HepG2 (cell line): ENCODE data around the gene ALPL. TPM values are rescaled to one million over a fixed set of nuclear protein-coding genes. Genes with fewer than 3 reads are reported as not detected.

ENCODE experiments used
- AKAP8 ChIP-seq: sonication (generic); formaldehyde crosslinking; IDR thresholded peaks from 2 replicates; pipeline ENCODE4 v1.5.1; 2020; ENCODE audit warnings: mild to moderate bottlenecking, missing genetic modification reagents
- ARNT ChIP-seq: fragments of 450-650 bp; IDR thresholded peaks from 2 replicates; pipeline ENCODE4 v1.6.1; 2017
- HMG20B ChIP-seq: conservative IDR thresholded peaks from 2 replicates; pipeline ENCODE4 v1.6.1; 2016; ENCODE audit warnings: missing genetic modification reagents, missing compliant biosample characterization
- MIER2 ChIP-seq: IDR thresholded peaks from 2 replicates; pipeline ENCODE4 v1.6.1; 2016; ENCODE audit warnings: missing biosample characterization, missing genetic modification reagents
- NBN ChIP-seq: fragments of 450-650 bp; conservative IDR thresholded peaks from 2 replicates; pipeline ENCODE4 v1.6.1; 2017
- NR2F6 ChIP-seq, 2 experiments: IDR thresholded peaks; 2 replicates each; pipeline ENCODE4 v1.6.1; 2016; ENCODE audit warnings: antibody characterized with exemption in 1 of 2, mild to moderate bottlenecking in 1 of 2
- NR3C1 ChIP-seq: sonication (generic); formaldehyde crosslinking; IDR thresholded peaks from 2 replicates; pipeline ENCODE4 v1.4.0; 2020; ENCODE audit warnings: missing genetic modification reagents
- POLR2AphosphoS5 ChIP-seq: IDR thresholded peaks from 2 replicates; pipeline ENCODE4 v1.6.1; 2012; ENCODE audit warnings: low read depth, low read length
- RELA ChIP-seq: sonication (generic); formaldehyde crosslinking; IDR thresholded peaks from 2 replicates; pipeline ENCODE4 v1.4.0; 2020; ENCODE audit warnings: missing genetic modification reagents
- SALL1 ChIP-seq: sonication (generic); formaldehyde crosslinking; IDR thresholded peaks from 2 replicates; pipeline ENCODE4 v1.8.0; 2022; ENCODE audit warnings: mild to moderate bottlenecking, missing genetic modification reagents
- SIX1 ChIP-seq: sonication (generic); formaldehyde crosslinking; IDR thresholded peaks from 2 replicates; pipeline ENCODE4 v1.4.0; 2020; ENCODE audit warnings: missing genetic modification reagents, borderline replicate concordance
- SNAI1 ChIP-seq: sonication (generic); formaldehyde crosslinking; IDR thresholded peaks from 2 replicates; pipeline ENCODE4 v1.5.0; 2020; ENCODE audit warnings: mild to moderate bottlenecking, missing genetic modification reagents, borderline replicate concordance
- STAG1 ChIP-seq: sonication (generic); formaldehyde crosslinking; IDR thresholded peaks from 2 replicates; pipeline ENCODE4 v1.4.0; 2020; ENCODE audit warnings: missing genetic modification reagents
- THYN1 ChIP-seq: sonication (generic); formaldehyde crosslinking; IDR thresholded peaks from 2 replicates; pipeline ENCODE4 v1.8.1; 2023; ENCODE audit warnings: low read depth, mild to moderate bottlenecking, moderate library complexity, missing genetic modification reagents, borderline replicate concordance
- ZFP36L1 ChIP-seq: sonication (generic); formaldehyde crosslinking; IDR thresholded peaks from 2 replicates; pipeline ENCODE4 v1.8.0; 2022; ENCODE audit warnings: mild to moderate bottlenecking, missing genetic modification reagents, moderate library complexity
- ZNF263 ChIP-seq: sonication (generic); formaldehyde crosslinking; IDR thresholded peaks from 2 replicates; pipeline ENCODE4 v1.4.0; 2020; ENCODE audit warnings: missing genetic modification reagents
- ZNF333 ChIP-seq: sonication (generic); formaldehyde crosslinking; IDR thresholded peaks from 2 replicates; pipeline ENCODE4 v1.4.0; 2020; ENCODE audit warnings: mild to moderate bottlenecking, missing genetic modification reagents, borderline replicate concordance
- ZNF33A ChIP-seq: sonication (generic); formaldehyde crosslinking; IDR thresholded peaks from 2 replicates; pipeline ENCODE4 v1.5.1; 2020; ENCODE audit warnings: missing genetic modification reagents, mild to moderate bottlenecking, moderate library complexity, borderline replicate concordance
- ZNF430 ChIP-seq: sonication (generic); formaldehyde crosslinking; IDR thresholded peaks from 2 replicates; pipeline ENCODE4 v1.9.0; 2021; ENCODE audit warnings: mild to moderate bottlenecking, missing genetic modification reagents
- ZSCAN31 ChIP-seq: sonication (generic); formaldehyde crosslinking; IDR thresholded peaks from 2 replicates; pipeline ENCODE4 v1.5.0; 2020; ENCODE audit warnings: low read depth, mild to moderate bottlenecking, missing genetic modification reagents
- polyA plus RNA-seq, 8 experiments: library from polyadenylated mRNA; depleted of rRNA in 3 of 8; stranded (reverse) in 7 of 8; unstranded in 1 of 8; fragments of >200 nt; fragmentation: Illumina TruSeq in 4 of 8; extraction: Trizol in 4 of 8; gene quantifications; 2 replicates each; pipeline versions ENCODE4 v1.2.1 to v1.2.3, GENCODE V29; 2011 to 2016; ENCODE audit warnings: low read depth in 4 of 8, missing spikeins in 1 of 8, mixed read lengths in 1 of 8; ENCODE audit not compliant: insufficient read depth in 1 of 8
- total RNA-seq, 5 experiments: library from RNA; depleted of rRNA; stranded (reverse); fragments of >200 nt; fragmentation: Illumina TruSeq; extraction: Trizol; gene quantifications; 2 replicates each; pipeline ENCODE4 v1.2.3, GENCODE V29; 2016; ENCODE audit warnings: low read depth in 1 of 5
- TF ChIP-seq, protein P1 (sequence below): sonication (generic); formaldehyde crosslinking; IDR thresholded peaks from 2 replicates; pipeline ENCODE4 v1.9.0; 2022; ENCODE audit warnings: missing genetic modification reagents, mild to moderate bottlenecking, borderline replicate concordance
- TF ChIP-seq, protein P2 (sequence below): sonication (generic); formaldehyde crosslinking; IDR thresholded peaks from 2 replicates; pipeline ENCODE4 v1.5.1; 2020; ENCODE audit warnings: mild to moderate bottlenecking, missing genetic modification reagents
- TF ChIP-seq, protein P3 (sequence below): sonication (generic); formaldehyde crosslinking; IDR thresholded peaks from 2 replicates; pipeline ENCODE4 v1.8.0; 2022; ENCODE audit warnings: mild to moderate bottlenecking, missing genetic modification reagents, moderate library complexity

The ALPL gene
- total and polyA plus RNA-seq, 2 of the 13 experiments (the other 11 are each of a cell fraction or from before 2014, with no cell fraction given): 0.12 TPM; not detected in 1

DNA sequence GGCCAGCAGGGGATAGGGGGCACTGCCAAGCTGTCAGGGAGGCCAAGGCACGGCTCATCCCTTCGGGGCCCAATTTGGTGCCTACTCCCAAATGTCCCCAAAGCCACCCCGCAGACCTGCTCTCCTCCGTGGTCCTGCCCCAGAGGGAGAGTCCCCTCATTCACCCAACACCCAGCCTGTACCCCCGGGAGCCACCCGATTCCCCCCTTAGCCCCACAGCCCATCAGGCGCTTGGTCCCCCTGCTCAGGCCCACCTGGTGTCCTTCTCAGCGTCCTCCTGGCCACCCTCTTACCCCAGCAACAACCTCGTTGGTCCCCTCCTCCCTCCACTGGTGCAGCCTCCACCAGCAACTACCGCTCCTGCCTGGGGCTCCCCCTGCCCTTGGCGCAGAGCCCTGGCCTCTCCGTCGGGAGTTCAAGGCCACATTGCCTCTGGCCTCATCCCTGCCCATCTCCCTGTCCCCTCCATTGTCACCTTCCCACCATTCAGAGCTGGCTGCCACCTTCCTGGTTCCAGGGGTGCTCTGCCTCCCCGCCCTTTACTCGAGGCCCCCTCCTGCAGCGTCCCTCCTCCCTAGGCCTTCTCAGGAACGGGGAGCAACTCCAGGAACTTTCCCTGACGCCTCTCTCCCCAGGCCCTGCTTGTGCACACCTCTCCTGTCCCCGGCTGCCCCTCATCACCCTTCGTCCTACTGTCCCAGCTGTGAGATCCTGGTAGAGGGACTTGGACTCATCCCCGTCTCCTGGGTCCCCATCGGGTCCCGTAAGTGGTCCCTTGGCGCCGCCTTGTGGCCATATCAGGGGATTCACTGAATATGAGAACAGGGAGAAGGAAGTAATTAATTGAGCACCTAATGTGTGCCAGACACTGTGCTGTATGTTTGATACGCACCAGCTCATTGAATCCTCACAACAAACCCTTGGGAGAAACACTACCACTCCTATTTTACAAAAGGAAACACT lies 86.0 kb downstream of the ALPL start (continued):
- TF ChIP-seq ZNF33A (CRISPR knock-in tag): no peak
- TF ChIP-seq ZNF333: no peak
- no peak for TF ChIP-seq THYN1 (CRISPR knock-in tag)
- 0 out of 2 replicates have a peak, but pooled peaks have one; percentile 23 for TF ChIP-seq MIER2 (CRISPR knock-in tag)
- 0 out of 2 replicates have a peak, but pooled peaks have one; percentile 12 for TF ChIP-seq POLR2AphosphoS5
- no peak for TF ChIP-seq ZSCAN31 (CRISPR knock-in tag)
- no peak for TF ChIP-seq SALL1 (CRISPR knock-in tag)
- TF ChIP-seq, protein P1, sequence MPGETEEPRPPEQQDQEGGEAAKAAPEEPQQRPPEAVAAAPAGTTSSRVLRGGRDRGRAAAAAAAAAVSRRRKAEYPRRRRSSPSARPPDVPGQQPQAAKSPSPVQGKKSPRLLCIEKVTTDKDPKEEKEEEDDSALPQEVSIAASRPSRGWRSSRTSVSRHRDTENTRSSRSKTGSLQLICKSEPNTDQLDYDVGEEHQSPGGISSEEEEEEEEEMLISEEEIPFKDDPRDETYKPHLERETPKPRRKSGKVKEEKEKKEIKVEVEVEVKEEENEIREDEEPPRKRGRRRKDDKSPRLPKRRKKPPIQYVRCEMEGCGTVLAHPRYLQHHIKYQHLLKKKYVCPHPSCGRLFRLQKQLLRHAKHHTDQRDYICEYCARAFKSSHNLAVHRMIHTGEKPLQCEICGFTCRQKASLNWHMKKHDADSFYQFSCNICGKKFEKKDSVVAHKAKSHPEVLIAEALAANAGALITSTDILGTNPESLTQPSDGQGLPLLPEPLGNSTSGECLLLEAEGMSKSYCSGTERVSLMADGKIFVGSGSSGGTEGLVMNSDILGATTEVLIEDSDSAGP (CRISPR knock-in tag): peak; percentile 23; the same call in 1 of the 2 replicates
- TF ChIP-seq AKAP8: no peak
- TF ChIP-seq, protein P2, sequence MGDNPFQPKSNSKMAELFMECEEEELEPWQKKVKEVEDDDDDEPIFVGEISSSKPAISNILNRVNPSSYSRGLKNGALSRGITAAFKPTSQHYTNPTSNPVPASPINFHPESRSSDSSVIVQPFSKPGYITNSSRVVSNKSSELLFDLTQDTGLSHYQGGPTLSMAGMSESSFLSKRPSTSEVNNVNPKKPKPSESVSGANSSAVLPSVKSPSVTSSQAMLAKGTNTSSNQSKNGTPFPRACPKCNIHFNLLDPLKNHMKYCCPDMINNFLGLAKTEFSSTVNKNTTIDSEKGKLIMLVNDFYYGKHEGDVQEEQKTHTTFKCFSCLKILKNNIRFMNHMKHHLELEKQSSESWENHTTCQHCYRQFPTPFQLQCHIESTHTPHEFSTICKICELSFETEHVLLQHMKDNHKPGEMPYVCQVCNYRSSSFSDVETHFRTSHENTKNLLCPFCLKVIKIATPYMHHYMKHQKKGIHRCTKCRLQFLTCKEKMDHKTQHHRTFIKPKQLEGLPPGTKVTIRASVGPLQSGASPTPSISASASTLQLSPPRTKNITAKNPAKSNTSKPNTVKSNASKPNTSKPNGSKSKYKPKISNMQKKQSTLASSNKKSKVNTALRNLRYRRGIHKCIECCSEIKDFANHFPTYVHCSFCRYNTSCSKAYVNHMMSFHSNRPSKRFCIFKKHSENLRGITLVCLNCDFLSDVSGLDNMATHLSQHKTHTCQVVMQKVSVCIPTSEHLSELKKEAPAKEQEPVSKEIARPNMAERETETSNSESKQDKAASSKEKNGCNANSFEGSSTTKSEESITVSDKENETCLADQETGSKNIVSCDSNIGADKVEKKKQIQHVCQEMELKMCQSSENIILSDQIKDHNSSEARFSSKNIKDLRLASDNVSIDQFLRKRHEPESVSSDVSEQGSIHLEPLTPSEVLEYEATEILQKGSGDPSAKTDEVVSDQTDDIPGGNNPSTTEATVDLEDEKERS (CRISPR knock-in tag): 0 out of 2 replicates have a peak, but pooled peaks have one; percentile 30
- no peak for TF ChIP-seq NR2F6 (IDR thresholded peaks at IDR 0.05)
- peak; percentile 60; the same call in 1 of the 2 replicates for TF ChIP-seq NR2F6 (CRISPR knock-in tag; IDR thresholded peaks at IDR 0.05)
- TF ChIP-seq STAG1: peak; percentile 68
- TF ChIP-seq ZNF430 (CRISPR knock-in tag): no peak
- no peak for TF ChIP-seq ZNF263 (CRISPR knock-in tag)
- no peak for TF ChIP-seq HMG20B (CRISPR knock-in tag)
- TF ChIP-seq ZFP36L1 (CRISPR knock-in tag): no peak
- TF ChIP-seq, protein P3, sequence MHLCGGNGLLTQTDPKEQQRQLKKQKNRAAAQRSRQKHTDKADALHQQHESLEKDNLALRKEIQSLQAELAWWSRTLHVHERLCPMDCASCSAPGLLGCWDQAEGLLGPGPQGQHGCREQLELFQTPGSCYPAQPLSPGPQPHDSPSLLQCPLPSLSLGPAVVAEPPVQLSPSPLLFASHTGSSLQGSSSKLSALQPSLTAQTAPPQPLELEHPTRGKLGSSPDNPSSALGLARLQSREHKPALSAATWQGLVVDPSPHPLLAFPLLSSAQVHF: no peak
- TF ChIP-seq ARNT: no peak
- TF ChIP-seq SNAI1 (CRISPR knock-in tag): no peak
- TF ChIP-seq NR3C1 (CRISPR knock-in tag): no peak
- no peak for TF ChIP-seq SIX1 (CRISPR knock-in tag)
- TF ChIP-seq RELA (CRISPR knock-in tag): no peak
- no peak for TF ChIP-seq NBN
